H1 (cell line): ENCODE data around the gene HEXIM1. TPM values are rescaled to one million over a fixed set of nuclear protein-coding genes. Genes with fewer than 3 reads are reported as not detected.

ENCODE experiments used
- CHD2 ChIP-seq: IDR thresholded peaks from 2 replicates; pipeline ENCODE4 v1.6.1; 2012; ENCODE audit warnings: low read length, improper control_type of control experiment
- CREB1 ChIP-seq: IDR thresholded peaks from 2 replicates; pipeline ENCODE4 v1.6.1; 2012; ENCODE audit warnings: inconsistent platforms
- FOSL1 ChIP-seq: IDR thresholded peaks from 2 replicates; pipeline ENCODE4 v1.6.1; 2011; ENCODE audit warnings: mild to moderate bottlenecking, low read depth, low read length, moderate library complexity; ENCODE audit not compliant: insufficient read depth
- KDM5A ChIP-seq: fragments of 200-600 bp; IDR thresholded peaks from 2 replicates; pipeline ENCODE4 v1.7.1; 2012; ENCODE audit warnings: mild to moderate bottlenecking, low read length, inconsistent platforms, mixed read lengths
- MAFK ChIP-seq: IDR thresholded peaks from 2 replicates; pipeline ENCODE4 v1.6.1; 2012; ENCODE audit warnings: low read depth, mild to moderate bottlenecking, improper control_type of control experiment, low read length
- TBP ChIP-seq: IDR thresholded peaks from 2 replicates; pipeline ENCODE4 v1.6.1; 2011; ENCODE audit warnings: low read depth, low read length, improper control_type of control experiment
- TCF12 ChIP-seq: IDR thresholded peaks from 2 replicates; pipeline ENCODE4 v1.6.1; 2011; ENCODE audit warnings: low read depth, mild to moderate bottlenecking, low read length
- polyA plus RNA-seq, 7 experiments: library from polyadenylated mRNA; depleted of rRNA in 3 of 7; stranded (reverse) in 5 of 7; unstranded in 2 of 7; fragments of >200 nt in 5 of 7; fragments of 200-250 nt in 2 of 7; gene quantifications; 1 replicate in 5 of 7; 2 replicates in 1 of 7; 4 replicates in 1 of 7; pipeline versions ENCODE4 v1.2.1 to v1.2.3, GENCODE V29; 2011 to 2013; ENCODE audit warnings: missing spikeins in 2 of 7, mixed read lengths in 2 of 7
- total RNA-seq: library from RNA; stranded (reverse); fragmentation: NEBNext Ultra II Directional; extraction: Animal tissue kit (Norgen Biotek cat#: 25700); gene quantifications from 2 replicates; pipeline ENCODE4 v1.2.1, GENCODE V29; 2021

Gene HEXIM1
- total and polyA plus RNA-seq, 2 of the 8 experiments (the other 6 are each of a cell fraction or from before 2014, with no cell fraction given), result 9.1 to 38.3 TPM

GRCh38 chr17:45114117-45114932 lies 34.0 kb upstream of the HEXIM1 start (continued):
- TF ChIP-seq FOSL1 (no peak), CHD2 (no peak), TBP (no peak), CREB1 (no peak), MAFK (no peak), TCF12 (no peak), KDM5A (no peak)
